HG02870 (cell line): ENCODE measurements around the gene ID3.
"Not testable (repeated sequence)": the region's sequence is repeated elsewhere in the genome, so short reads cannot be mapped to it uniquely, and the experiment has no call there.

ENCODE experiments used
- ATAC-seq: cut with Tn5 transposase; IDR thresholded peaks from one replicate; pipeline ENCODE4 v1.9.1; 2021; ENCODE audit warnings: mild to moderate bottlenecking, moderate library complexity; ENCODE audit not compliant: unreplicated experiment

Gene ID3

GRCh38 chr1:23589585-23589986 lies 30.3 kb upstream of the ID3 start:
- ATAC-seq, result no peak

- ATAC-seq, result no peak
Measured at GRCh38 chr1:23588749-23589548, 29.6 kb upstream of the ID3 start.

- ATAC-seq, result no peak
Measured at GRCh38 chr1:23585321-23586022, 26.2 kb upstream of the ID3 start.

- not testable (repeated sequence) for ATAC-seq
Measured at GRCh38 chr1:23583727-23584126, 24.4 kb upstream of the ID3 start.

DNA sequence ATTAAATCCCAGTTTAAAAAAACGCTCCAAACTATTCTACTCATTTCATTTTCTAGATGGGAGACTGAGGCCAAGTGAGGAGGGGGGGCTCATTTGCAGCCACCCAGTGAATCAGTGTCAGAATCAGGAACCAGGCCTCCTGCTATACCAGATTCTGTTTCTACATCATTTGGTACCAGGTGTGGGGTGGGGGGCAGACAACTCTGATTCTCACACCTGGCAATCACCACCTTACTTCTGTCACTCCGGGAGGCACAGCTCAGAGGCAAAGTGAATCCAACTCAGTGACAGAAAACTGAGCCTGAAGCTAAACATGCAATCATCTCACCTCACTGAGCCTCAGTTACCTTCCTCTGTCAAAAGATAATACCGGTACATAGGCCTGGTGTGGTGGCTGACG lies 23.5 kb upstream of the ID3 start:
- no peak for ATAC-seq

DNA sequence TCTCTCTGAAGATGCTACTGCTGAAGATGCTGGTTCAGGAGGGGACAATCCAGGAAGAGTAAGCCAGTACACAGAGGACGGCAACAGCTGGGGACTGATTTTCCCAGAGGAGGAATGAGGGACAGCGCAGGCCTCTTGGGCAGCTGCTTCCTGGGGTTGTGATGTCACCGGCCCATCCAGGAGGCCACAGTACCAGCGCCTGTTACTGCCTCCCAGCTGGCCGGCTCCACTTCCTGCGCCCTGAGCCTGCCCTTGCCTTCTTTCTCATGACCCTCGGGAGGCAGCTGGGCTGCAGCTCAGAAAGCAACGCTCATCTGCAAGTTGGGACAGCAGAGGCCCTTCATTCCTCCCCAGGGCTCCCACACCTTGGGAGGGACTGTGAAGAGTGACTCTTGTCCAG lies 21.9 kb upstream of the ID3 start:
- ATAC-seq, result no peak

- ATAC-seq, result no peak
Measured at GRCh38 chr1:23578997-23579363, 19.7 kb upstream of the ID3 start.

DNA sequence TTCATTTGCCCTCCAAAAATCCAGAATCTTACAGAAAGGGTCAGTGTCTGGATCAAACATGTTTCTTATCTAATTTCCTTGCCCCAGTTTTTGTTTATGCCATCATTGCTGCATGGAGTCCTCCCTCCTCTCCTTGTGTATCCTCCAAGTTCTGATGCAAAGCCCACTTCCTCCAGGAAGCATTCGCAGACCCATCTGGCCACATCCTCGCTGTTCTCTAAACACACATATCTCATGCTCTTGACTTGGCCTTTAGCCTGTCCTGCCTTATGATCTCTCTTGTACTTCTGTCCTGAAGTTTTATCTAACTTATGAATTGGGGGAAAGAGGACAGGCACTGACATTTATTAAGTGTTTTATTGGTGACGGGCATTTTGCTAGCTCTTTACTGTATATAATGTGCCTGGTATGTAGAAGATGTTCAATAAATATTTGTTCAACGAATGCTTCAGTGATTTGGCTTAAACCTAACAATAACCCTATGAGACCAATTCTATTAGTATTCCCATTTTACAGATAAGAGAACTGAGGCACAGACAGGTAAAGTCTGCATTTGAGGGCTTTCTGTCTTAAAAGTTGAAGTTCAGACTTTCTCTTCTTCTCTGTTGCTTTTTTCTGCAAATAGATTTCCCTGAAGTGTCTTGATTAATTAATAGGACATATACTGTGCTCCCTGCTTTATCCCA lies 19.2 kb upstream of the ID3 start:
- no peak for ATAC-seq

DNA sequence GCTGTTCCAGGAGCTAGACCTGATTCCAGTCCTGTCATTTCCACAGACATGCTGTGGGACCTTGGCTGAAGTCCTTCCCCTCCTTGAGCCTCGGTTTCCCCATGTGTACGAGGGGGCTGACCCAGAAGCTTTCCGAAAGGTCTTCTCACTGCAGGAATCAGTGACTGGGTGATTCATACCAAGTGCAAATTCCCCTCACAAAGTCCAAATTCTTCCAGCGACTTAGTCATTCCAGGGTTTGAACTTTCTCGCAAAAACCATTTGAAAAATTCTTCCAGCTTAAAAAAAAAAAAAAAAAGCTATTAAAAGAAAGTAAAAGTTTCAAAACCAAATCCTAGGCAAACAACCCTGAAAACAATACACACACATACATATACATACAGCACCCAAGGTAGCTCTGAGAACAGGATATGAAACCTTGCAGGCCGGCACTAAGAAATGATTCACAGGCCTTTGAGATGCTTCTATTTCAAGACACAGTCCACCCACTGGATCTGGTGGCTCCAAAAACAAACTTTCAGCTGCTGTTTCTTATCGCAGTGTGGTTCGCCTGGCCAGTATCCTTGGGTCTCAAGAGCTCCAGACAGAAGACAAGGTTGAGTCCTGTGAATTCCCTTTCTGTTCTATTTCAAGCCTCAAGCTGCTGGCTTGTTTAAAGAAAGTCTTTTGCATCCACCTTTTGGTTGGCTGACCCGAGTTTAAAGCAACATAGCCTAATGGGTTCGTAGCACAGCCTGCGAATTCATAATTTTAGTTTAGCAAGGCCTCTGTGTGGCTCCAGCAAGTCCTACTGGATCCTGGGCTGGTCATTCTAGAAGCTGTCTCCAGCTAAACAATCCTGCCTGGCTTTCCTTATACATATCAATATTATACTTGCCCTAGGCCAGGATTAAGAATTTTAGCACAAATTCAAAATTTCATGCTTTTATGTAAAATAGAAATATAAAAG lies 18.0 kb upstream of the ID3 start:
- peak; percentile 78 for ATAC-seq

DNA sequence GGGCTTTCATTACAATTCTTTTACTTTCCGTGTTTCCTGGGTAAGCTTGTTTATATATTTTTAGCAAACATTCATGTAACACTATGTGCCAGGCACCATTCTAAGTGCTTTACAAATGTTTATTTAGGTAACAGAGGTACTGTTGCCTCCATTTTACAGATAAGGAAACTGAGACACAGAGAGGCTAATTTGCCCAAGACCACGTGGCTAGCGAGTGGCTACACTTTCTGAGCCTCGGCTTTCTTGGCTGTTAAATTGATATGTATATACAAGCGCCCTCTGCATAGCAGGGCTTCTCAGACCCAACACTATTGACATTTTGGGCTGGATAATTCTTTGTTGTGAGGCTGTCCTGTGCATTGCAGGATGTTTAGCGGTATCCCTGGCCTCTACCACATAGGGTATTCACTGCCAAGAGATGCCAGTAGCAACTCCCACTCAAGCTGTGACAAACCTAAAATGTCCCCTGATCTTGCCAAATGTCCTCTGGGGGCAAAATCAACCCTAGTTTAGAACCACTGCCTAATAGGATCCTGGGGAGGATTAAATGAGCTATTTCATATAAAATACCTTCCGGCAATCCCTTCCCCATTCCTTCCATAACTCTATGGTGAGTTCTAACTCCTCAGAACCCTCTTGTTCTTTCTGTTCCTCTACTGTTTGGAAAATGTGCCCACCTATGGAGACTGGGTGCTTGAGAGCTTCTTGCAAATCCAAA lies 17.2 kb upstream of the ID3 start:
- ATAC-seq, result no peak

- ATAC-seq, result no peak
Measured at GRCh38 chr1:23575226-23575810, 16.0 kb upstream of the ID3 start.

- no peak for ATAC-seq
Measured at GRCh38 chr1:23574265-23574754, 15.0 kb upstream of the ID3 start.

GRCh38 chr1:23573574-23574182 lies 14.4 kb upstream of the ID3 start:
- ATAC-seq, result no peak

GRCh38 chr1:23571465-23571864 lies 12.2 kb upstream of the ID3 start:
- ATAC-seq, result no peak

DNA sequence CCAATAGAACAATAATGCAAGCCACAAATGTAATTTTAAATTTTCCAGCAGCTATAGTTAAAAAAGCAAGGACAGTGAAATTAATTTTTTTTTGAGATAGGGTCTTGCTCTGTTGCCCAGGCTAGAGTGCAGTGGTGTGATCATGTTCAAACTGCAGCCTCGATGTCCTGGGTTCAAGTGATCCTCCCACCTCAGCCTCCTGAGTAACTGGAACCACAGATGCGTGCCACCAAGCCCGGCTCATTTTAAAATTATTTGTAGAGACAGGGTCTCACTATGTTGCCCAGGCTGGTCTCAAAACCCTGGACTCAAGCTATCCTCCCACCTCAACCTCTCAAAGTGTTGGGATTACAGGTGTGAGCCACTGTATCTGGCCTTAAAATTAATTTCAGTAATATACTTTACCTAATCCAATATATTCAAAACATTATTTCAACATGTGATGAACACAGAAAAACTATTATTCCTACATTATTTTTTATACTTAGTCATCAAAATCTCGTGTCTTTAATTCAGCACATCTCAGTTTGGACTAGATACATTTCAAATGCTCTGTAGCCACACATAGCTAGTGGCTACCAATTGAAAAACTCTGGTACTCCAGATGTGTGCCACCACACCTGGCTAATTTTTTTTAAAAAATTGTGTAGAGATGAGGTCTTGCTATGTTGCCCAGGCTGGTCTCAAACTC lies 10.8 kb upstream of the ID3 start:
- ATAC-seq, result no peak

GRCh38 chr1:23568608-23569383 lies 9.5 kb upstream of the ID3 start:
- no peak for ATAC-seq

DNA sequence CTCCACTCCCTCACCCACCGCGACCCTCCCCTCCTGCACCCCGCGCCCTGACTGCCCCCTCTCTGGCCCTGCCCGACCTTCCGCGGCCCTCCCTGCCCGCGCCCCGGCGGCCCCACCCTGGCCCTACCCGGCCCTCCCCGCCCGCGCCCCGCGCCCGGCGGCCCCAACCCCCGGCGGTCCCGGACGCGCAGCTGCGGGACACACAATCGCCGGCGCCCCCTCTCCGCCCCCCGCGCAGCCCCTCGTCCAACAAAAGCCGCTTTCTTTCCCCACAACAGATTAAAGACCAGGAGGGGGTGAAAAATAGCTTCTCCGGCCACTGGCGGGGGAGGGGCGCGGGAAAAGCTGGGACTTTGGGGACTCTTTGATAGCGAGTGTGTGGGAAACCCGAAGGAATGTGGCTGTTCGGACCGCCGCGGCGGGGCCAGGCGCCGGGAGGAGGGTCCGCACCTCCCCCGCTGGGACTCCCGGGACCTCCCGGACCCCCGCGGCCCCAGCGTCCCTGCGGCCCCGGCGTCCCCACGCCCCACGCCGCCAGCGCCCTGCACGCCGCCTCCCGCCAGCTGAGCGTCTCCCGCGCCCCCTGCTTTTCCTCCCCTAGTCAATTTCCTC lies 8.8 kb upstream of the ID3 start:
- no peak for ATAC-seq

- no peak for ATAC-seq
Measured at GRCh38 chr1:23567629-23567995, 8.3 kb upstream of the ID3 start.
